A673 (cell line): Measurements from ENCODE around the gene HACD4. TPM values are rescaled to one million over a fixed set of nuclear protein-coding genes. Genes with fewer than 3 reads are reported as not detected.

Experiments used
- BruUV-seq: library from RNA; stranded (reverse); fragments of 400-500 nt; replicated peaks from 2 replicates; lab custom pipeline; 2021; lab: Mats Ljungman, UMichigan
- CTCF ChIA-PET: fragments of 300-600 bp; sonication (Branson Sonifier 250); formaldehyde crosslinking; loops from one replicate; lab custom pipeline; 2022; ENCODE audit warnings: antibody characterized with exemption; lab: Charles Lee
- POLR2A ChIA-PET: fragments of 300-600 bp; sonication (Branson Sonifier 250); formaldehyde crosslinking; loops from one replicate; lab custom pipeline; 2022; ENCODE audit warnings: antibody characterized with exemption; ENCODE audit not compliant: low non-redundant PET; lab: Charles Lee
- DNase-seq: peaks from one replicate; pipeline ENCODE4 v3.0.0-alpha.2; 2015; ENCODE audit warnings: low spot score
- H3K27ac ChIP-seq: fragments of 200-600 bp; sonication (generic); 2 replicates; pipeline ENCODE4 v1.5.1; 2016; ENCODE audit warnings: mixed run types, low read depth, mild to moderate bottlenecking, mixed read lengths, antibody characterized with exemption, low read length; ENCODE audit not compliant: poor library complexity, severe bottlenecking
- H3K27me3 ChIP-seq: fragments of 200-600 bp; sonication (generic); replicated peaks from 2 replicates; pipeline ENCODE4 v1.6.1; 2017; ENCODE audit warnings: mixed run types, low read depth, mild to moderate bottlenecking, mixed read lengths, antibody characterized with exemption, low read length; ENCODE audit not compliant: insufficient read depth, poor library complexity
- H3K36me3 ChIP-seq: fragments of 200-600 bp; sonication (generic); 2 replicates; pipeline ENCODE4 v1.6.1; 2016; ENCODE audit warnings: mixed run types, mild to moderate bottlenecking, mixed read lengths, antibody characterized with exemption, low read length; ENCODE audit not compliant: insufficient read depth, poor library complexity, severe bottlenecking
- H3K4me1 ChIP-seq: fragments of 200-600 bp; sonication (generic); 2 replicates; pipeline ENCODE4 v1.6.1; 2017; ENCODE audit warnings: mixed run types, mild to moderate bottlenecking, mixed read lengths, antibody characterized with exemption, low read length; ENCODE audit not compliant: insufficient read depth, poor library complexity, severe bottlenecking
- H3K4me3 ChIP-seq: fragments of 200-600 bp; sonication (generic); 2 replicates; pipeline ENCODE4 v1.5.1; 2016; ENCODE audit warnings: low read depth, mixed run types, mild to moderate bottlenecking, mixed read lengths, low read length; ENCODE audit not compliant: poor library complexity, severe bottlenecking
- H3K9me3 ChIP-seq: fragments of 200-600 bp; sonication (generic); 2 replicates; pipeline ENCODE4 v1.6.1; 2016; ENCODE audit warnings: mixed run types, low read depth, mild to moderate bottlenecking, mixed read lengths, antibody characterized with exemption, low read length; ENCODE audit not compliant: poor library complexity, severe bottlenecking
- EZH2 ChIP-seq: fragments of 200-600 bp; sonication (generic); IDR thresholded peaks from 2 replicates; pipeline ENCODE4 v1.6.1; 2017; ENCODE audit warnings: borderline replicate concordance, low read depth, mild to moderate bottlenecking, mixed read lengths, antibody characterized with exemption, low read length; ENCODE audit not compliant: poor library complexity, severe bottlenecking
- intact Hi-C: fragments of 100-400 bp; cut with micrococcal nuclease; formaldehyde crosslinking; loops from one replicate; pipeline ENCODE4 v1.10.0; 2022; ENCODE audit not compliant: unreplicated experiment
- total RNA-seq: library from RNA; stranded (reverse); gene quantifications from 2 replicates; pipeline ENCODE4 v1.2.3, GENCODE V29; 2021
- TF ChIP-seq, protein P1 (sequence below): fragments of 300-800, 200-600 bp; sonication (generic); conservative IDR thresholded peaks from 2 replicates; pipeline ENCODE4 v1.5.1; 2017; ENCODE audit warnings: low read depth, mild to moderate bottlenecking, antibody characterized with exemption, low read length, moderate library complexity, mixed read lengths

The HACD4 gene
- total RNA-seq, 1 experiment from 2014 or later = 0.19 TPM

DNA sequence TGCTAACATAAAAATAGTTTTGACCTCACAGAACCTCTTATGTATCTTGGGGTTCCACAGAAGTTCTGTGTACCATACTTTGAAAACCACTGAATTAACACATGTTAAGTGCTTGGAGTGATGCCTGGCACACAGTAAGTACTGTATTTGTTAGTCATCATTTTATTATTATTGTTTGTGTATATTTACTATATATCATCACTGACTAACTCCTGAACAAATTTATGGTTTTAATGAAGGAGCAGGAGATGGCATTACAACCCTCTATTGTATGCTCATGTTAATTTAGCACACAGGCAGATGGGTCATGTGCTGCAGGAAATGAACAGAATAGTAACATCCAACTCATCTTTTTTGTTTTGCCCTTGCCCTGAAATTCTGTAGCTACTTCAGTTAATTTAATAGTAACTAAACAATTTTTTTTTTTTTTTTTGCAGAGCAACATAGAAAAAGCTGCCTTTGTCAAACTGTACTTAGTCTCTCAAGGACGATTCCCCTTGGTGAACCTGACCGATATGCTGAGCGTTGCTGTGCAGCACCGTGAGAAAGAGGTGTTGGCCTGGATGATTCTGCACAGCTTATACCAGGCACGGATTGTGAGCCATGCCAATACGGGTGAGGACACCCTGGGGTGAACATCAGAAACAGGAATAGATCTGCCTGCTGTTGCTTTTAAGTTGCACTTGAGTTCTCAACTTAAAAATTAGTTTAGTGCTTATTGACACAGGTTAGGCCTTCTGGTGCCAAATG lies 45.4 kb downstream of the HACD4 start:
- CTCF ChIA-PET = no interaction called here
- Histone ChIP-seq H3K4me3 (no peak overlapping the region), H3K27ac (no peak overlapping the region), H3K4me1 (no peaks in the 10 kb centered on the region), H3K9me3 (no peaks in the 10 kb centered on the region), H3K27me3 (no peaks in the 10 kb centered on the region), H3K36me3 (peaks cover 2% of the 10 kb centered on the region)
- TF ChIP-seq, protein P1, sequence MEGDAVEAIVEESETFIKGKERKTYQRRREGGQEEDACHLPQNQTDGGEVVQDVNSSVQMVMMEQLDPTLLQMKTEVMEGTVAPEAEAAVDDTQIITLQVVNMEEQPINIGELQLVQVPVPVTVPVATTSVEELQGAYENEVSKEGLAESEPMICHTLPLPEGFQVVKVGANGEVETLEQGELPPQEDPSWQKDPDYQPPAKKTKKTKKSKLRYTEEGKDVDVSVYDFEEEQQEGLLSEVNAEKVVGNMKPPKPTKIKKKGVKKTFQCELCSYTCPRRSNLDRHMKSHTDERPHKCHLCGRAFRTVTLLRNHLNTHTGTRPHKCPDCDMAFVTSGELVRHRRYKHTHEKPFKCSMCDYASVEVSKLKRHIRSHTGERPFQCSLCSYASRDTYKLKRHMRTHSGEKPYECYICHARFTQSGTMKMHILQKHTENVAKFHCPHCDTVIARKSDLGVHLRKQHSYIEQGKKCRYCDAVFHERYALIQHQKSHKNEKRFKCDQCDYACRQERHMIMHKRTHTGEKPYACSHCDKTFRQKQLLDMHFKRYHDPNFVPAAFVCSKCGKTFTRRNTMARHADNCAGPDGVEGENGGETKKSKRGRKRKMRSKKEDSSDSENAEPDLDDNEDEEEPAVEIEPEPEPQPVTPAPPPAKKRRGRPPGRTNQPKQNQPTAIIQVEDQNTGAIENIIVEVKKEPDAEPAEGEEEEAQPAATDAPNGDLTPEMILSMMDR = no peak
- no peak for TF ChIP-seq EZH2
- no TSS peak for BruUV-seq
- intact Hi-C loops = no loop called here
- no peak for DNase-seq
- POLR2A ChIA-PET = no interaction called here

DNA sequence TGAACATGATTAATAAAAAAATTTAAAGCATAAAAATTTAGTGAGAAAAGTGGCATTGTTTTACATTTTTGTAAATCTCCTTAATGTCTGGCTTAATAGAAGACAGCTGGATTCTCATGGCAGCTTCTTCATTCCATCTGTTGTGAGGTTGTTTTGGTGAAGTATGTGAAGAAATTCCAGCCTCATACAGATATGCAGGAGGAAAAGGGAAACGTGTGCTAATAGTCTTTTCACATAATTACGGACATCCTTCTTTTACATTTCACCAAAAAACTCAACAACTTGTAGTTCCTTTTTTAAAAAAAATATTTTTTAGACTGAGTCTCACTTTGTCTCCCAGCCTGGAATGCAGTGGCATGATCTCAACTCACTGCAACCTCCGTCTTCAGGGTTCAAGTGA lies 46.9 kb downstream of the HACD4 start:
- no TSS peak for BruUV-seq
- DNase-seq = no peak
- ChIA-PET CTCF (no interaction called here), POLR2A (no interaction called here)
- intact Hi-C loops = no loop called here
- H3K4me1 ChIP-seq = no peaks in the 10 kb centered on the region
- H3K27me3 ChIP-seq = no peaks in the 10 kb centered on the region
- H3K27ac ChIP-seq = no peak overlapping the region
- TF ChIP-seq EZH2 = no peak
- TF ChIP-seq, protein P1 = no peak
- H3K9me3 ChIP-seq = no peaks in the 10 kb centered on the region
- H3K36me3 ChIP-seq = peaks cover 2% of the 10 kb centered on the region
- H3K4me3 ChIP-seq = no peak overlapping the region

DNA sequence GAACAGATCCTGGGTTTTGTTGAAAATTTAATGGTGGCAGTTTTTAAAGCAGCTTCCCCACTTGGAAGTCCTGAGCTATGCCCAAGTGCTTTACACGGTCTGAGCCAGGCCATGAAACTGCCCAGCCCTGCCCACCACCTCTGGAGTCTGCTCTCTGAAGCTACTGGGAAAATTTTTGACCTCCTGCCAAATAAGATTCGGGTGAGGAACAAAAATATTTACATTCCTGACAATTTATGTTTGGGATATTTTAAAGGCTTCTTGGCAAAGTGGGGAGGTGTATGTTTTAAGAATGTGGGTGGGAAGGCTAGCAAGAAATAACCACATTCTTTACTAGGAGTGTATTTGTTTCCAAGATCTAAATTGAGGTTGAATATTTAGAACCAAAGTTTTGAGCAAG lies 50.0 kb downstream of the HACD4 start:
- Histone ChIP-seq H3K4me3 (no peak overlapping the region), H3K27ac (no peak overlapping the region), H3K27me3 (no peaks in the 10 kb centered on the region), H3K4me1 (no peaks in the 10 kb centered on the region), H3K9me3 (no peaks in the 10 kb centered on the region), H3K36me3 (no peaks in the 10 kb centered on the region)
- no peak for DNase-seq
- intact Hi-C loops = no loop called here
- POLR2A ChIA-PET = no interaction called here
- CTCF ChIA-PET = no interaction called here
- TF ChIP-seq, protein P1 = no peak
- no peak for TF ChIP-seq EZH2
- no TSS peak for BruUV-seq
